ENCODE measurements around the gene HNF4A. TPM values are rescaled to one million over a fixed set of nuclear protein-coding genes. Genes with fewer than 3 reads are reported as not detected.
A peak's percentile ranks its signal among the peaks of the same experiment; 100 is the strongest.

Gene HNF4A
- total and polyA plus RNA-seq, 2 of the 13 experiments (the other 11 are each of a cell fraction or from before 2014, with no cell fraction given) = 80.9 to 169 TPM

- TF ChIP-seq, protein P1, sequence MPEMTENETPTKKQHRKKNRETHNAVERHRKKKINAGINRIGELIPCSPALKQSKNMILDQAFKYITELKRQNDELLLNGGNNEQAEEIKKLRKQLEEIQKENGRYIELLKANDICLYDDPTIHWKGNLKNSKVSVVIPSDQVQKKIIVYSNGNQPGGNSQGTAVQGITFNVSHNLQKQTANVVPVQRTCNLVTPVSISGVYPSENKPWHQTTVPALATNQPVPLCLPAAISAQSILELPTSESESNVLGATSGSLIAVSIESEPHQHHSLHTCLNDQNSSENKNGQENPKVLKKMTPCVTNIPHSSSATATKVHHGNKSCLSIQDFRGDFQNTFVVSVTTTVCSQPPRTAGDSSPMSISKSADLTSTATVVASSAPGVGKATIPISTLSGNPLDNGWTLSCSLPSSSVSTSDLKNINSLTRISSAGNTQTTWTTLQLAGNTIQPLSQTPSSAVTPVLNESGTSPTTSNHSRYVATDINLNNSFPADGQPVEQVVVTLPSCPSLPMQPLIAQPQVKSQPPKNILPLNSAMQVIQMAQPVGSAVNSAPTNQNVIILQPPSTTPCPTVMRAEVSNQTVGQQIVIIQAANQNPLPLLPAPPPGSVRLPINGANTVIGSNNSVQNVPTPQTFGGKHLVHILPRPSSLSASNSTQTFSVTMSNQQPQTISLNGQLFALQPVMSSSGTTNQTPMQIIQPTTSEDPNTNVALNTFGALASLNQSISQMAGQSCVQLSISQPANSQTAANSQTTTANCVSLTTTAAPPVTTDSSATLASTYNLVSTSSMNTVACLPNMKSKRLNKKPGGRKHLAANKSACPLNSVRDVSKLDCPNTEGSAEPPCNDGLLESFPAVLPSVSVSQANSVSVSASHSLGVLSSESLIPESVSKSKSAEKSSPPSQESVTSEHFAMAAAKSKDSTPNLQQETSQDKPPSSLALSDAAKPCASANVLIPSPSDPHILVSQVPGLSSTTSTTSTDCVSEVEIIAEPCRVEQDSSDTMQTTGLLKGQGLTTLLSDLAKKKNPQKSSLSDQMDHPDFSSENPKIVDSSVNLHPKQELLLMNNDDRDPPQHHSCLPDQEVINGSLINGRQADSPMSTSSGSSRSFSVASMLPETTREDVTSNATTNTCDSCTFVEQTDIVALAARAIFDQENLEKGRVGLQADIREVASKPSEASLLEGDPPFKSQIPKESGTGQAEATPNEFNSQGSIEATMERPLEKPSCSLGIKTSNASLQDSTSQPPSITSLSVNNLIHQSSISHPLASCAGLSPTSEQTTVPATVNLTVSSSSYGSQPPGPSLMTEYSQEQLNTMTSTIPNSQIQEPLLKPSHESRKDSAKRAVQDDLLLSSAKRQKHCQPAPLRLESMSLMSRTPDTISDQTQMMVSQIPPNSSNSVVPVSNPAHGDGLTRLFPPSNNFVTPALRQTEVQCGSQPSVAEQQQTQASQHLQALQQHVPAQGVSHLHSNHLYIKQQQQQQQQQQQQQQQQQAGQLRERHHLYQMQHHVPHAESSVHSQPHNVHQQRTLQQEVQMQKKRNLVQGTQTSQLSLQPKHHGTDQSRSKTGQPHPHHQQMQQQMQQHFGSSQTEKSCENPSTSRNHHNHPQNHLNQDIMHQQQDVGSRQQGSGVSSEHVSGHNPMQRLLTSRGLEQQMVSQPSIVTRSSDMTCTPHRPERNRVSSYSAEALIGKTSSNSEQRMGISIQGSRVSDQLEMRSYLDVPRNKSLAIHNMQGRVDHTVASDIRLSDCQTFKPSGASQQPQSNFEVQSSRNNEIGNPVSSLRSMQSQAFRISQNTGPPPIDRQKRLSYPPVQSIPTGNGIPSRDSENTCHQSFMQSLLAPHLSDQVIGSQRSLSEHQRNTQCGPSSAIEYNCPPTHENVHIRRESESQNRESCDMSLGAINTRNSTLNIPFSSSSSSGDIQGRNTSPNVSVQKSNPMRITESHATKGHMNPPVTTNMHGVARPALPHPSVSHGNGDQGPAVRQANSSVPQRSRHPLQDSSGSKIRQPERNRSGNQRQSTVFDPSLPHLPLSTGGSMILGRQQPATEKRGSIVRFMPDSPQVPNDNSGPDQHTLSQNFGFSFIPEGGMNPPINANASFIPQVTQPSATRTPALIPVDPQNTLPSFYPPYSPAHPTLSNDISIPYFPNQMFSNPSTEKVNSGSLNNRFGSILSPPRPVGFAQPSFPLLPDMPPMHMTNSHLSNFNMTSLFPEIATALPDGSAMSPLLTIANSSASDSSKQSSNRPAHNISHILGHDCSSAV (CRISPR knock-in tag; IDR thresholded peaks at IDR 0.05; ENCODE audit: borderline replicate concordance) = no peak; the same call in 1 of the 2 replicates
- TF ChIP-seq, protein P2, sequence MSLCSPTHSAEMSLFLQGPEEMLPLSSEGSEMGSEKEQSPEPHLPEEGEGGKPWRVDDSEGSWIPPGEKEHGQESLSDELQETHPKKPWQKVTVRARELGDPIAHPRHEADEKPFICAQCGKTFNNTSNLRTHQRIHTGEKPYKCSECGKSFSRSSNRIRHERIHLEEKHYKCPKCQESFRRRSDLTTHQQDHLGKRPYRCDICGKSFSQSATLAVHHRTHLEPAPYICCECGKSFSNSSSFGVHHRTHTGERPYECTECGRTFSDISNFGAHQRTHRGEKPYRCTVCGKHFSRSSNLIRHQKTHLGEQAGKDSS (CRISPR knock-in tag; IDR thresholded peaks at IDR 0.05; ENCODE audit: borderline replicate concordance, low read depth) = peak; percentile 88
- peak; percentile 96 for TF ChIP-seq ZNF296 (CRISPR knock-in tag; conservative IDR thresholded peaks at IDR 0.05)
- TF ChIP-seq ZNF841 (CRISPR knock-in tag; IDR thresholded peaks at IDR 0.05; ENCODE audit: borderline replicate concordance) = no peak
- 0 out of 2 replicates have a peak, but pooled peaks have one; percentile 65 for TF ChIP-seq SIX4 (CRISPR knock-in tag; IDR thresholded peaks at IDR 0.05)
- TF ChIP-seq ZBTB42 (CRISPR knock-in tag; IDR thresholded peaks at IDR 0.05) = peak; percentile 97
- TF ChIP-seq PITX1 (CRISPR knock-in tag; IDR thresholded peaks at IDR 0.05) = peak; percentile 89
- TF ChIP-seq, protein P3, sequence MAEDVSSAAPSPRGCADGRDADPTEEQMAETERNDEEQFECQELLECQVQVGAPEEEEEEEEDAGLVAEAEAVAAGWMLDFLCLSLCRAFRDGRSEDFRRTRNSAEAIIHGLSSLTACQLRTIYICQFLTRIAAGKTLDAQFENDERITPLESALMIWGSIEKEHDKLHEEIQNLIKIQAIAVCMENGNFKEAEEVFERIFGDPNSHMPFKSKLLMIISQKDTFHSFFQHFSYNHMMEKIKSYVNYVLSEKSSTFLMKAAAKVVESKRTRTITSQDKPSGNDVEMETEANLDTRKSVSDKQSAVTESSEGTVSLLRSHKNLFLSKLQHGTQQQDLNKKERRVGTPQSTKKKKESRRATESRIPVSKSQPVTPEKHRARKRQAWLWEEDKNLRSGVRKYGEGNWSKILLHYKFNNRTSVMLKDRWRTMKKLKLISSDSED (CRISPR knock-in tag; IDR thresholded peaks at IDR 0.05) = no peak
- no peak for TF ChIP-seq ZNF746 (CRISPR knock-in tag; IDR thresholded peaks at IDR 0.05)
- no peak for TF ChIP-seq NPAS2 (CRISPR knock-in tag; IDR thresholded peaks at IDR 0.05; ENCODE audit: borderline replicate concordance)
- TF ChIP-seq ZFP36L2 (CRISPR knock-in tag; IDR thresholded peaks at IDR 0.05) = no peak
- no peak for TF ChIP-seq ZNF382 (CRISPR knock-in tag; IDR thresholded peaks at IDR 0.05; ENCODE audit: borderline replicate concordance)
- TF ChIP-seq AHR (CRISPR knock-in tag; IDR thresholded peaks at IDR 0.05) = 0 out of 2 replicates have a peak, but pooled peaks have one; percentile 81
- TF ChIP-seq SALL2 (CRISPR knock-in tag; IDR thresholded peaks at IDR 0.05) = peak; percentile 92
- peak; percentile 74; the same call in 1 of the 2 replicates for TF ChIP-seq ZFAT (CRISPR knock-in tag; conservative IDR thresholded peaks at IDR 0.05)
- peak; percentile 85 for TF ChIP-seq MXD1 (CRISPR knock-in tag; IDR thresholded peaks at IDR 0.05)
- TF ChIP-seq ZNF367 (CRISPR knock-in tag; IDR thresholded peaks at IDR 0.05; ENCODE audit: borderline replicate concordance) = 0 out of 2 replicates have a peak, but pooled peaks have one; percentile 71
- TF ChIP-seq NFE2L1 (CRISPR knock-in tag; IDR thresholded peaks at IDR 0.05; ENCODE audit: borderline replicate concordance) = peak; percentile 43; the same call in 1 of the 2 replicates
These were observed at the start of gene HNF4A (continued) for GRCh38 chr20:44355498-44356352.
